ENCODE results near the gene NOC2L. TPM values are rescaled to one million over a fixed set of nuclear protein-coding genes. Genes with fewer than 3 reads are reported as not detected.

NOC2L gene
- total RNA-seq, 1 donor from 2014 or later = 95.5 TPM

DNA sequence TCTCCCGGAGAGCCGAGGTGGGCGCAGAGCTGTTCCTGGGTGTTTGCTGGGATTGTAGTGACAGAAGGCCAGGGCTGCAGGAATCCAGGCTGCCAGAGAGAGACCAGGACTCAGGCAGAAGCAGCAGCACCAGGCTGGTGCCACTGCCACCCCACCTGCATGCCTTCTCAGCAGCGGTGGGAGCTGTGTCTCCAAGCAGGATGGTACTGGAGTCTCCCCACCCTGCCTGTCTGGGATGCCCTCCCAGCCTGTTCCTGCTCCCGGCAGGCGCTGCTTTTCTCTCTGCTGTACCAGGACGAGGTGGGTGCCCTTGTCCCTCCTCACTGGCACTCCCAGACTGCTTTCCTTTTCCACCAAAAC lies 45.3 kb upstream of the NOC2L start:
- H3K9me3 Mint-ChIP-seq = no peaks in the 10 kb centered on the region
- intact Hi-C loops (cut with micrococcal nuclease) = no loop called here
- TF ChIP-seq, protein P1, sequence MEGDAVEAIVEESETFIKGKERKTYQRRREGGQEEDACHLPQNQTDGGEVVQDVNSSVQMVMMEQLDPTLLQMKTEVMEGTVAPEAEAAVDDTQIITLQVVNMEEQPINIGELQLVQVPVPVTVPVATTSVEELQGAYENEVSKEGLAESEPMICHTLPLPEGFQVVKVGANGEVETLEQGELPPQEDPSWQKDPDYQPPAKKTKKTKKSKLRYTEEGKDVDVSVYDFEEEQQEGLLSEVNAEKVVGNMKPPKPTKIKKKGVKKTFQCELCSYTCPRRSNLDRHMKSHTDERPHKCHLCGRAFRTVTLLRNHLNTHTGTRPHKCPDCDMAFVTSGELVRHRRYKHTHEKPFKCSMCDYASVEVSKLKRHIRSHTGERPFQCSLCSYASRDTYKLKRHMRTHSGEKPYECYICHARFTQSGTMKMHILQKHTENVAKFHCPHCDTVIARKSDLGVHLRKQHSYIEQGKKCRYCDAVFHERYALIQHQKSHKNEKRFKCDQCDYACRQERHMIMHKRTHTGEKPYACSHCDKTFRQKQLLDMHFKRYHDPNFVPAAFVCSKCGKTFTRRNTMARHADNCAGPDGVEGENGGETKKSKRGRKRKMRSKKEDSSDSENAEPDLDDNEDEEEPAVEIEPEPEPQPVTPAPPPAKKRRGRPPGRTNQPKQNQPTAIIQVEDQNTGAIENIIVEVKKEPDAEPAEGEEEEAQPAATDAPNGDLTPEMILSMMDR (IDR thresholded peaks at IDR 0.05) = no peak
- H3K27ac Mint-ChIP-seq = no peak overlapping the region
- H3K4me3 Mint-ChIP-seq = no peak overlapping the region
- POLR2A ChIA-PET = interaction anchor here (1.0 kb wide), 1 partner anchor 9 kb away, joined by 3 read pairs; no protein-coding TSS in a partner anchor
- peaks cover 23% of the 10 kb centered on the region for H3K4me1 Mint-ChIP-seq
- H3K36me3 Mint-ChIP-seq (ENCODE audit: low read depth) = no peaks in the 10 kb centered on the region
- ATAC-seq (ENCODE audit: low read depth) = no peak
- H3K27me3 Mint-ChIP-seq = peaks cover 41% of the 10 kb centered on the region
- no peak for DNase-seq
- CTCF ChIA-PET = no interaction called here

DNA sequence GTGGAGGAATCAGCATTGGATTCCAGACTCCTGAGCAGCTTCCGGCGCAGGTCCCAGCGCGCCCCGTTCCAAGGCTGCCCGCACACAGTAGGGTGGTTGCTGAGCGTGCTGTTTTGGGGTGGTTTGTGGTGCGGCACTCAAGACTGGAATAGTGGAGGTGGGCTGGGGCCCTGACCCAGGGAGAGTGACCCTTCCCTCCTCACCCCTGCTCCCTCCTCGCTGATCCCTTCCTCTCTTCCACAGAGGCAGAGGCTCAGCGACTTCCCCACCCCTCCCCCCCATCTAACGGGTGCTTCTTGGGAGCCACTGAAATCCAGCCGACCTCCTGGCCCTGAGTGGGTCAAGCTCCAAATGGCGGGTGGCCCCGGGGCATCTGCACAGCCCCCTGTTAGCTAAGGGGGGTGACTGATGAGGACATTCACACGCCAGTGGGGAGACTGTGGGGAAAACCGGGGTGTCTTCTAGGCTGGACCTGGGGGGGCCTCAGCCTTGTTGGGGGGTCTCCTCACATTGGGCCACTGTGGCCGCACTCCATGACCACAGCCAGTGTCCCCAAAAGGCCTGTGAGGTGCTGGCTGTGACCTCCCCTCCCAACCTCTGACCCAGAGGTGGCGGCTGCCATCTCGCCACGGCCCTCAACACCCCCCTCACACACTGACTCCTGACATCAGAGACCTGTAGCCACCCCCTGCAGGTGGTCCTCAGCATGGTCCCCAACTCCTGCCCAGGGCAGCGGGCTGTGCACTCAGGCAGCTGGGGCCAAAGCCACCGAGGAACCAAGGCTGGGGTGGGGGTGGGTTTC lies 44.8 kb upstream of the NOC2L start:
- no peak overlapping the region for H3K27ac Mint-ChIP-seq
- intact Hi-C loops (cut with micrococcal nuclease) = loop anchor here (2.0 kb wide), 1 partner anchor 15 kb away; no protein-coding TSS in a partner anchor
- ChIA-PET CTCF (no interaction called here), POLR2A (interaction anchor here (1.0 kb wide), 1 partner anchor 10 kb away, joined by 3 read pairs; no protein-coding TSS in a partner anchor)
- DNase-seq (no peak), ATAC-seq (ENCODE audit: low read depth) (no peak)
- H3K4me1 Mint-ChIP-seq = peaks cover 21% of the 10 kb centered on the region
- no peaks in the 10 kb centered on the region for H3K36me3 Mint-ChIP-seq (ENCODE audit: low read depth)
- H3K9me3 Mint-ChIP-seq = no peaks in the 10 kb centered on the region
- TF ChIP-seq, protein P1 (IDR thresholded peaks at IDR 0.05) = no peak
- H3K4me3 Mint-ChIP-seq = no peak overlapping the region
- H3K27me3 Mint-ChIP-seq = peaks cover 36% of the 10 kb centered on the region

DNA sequence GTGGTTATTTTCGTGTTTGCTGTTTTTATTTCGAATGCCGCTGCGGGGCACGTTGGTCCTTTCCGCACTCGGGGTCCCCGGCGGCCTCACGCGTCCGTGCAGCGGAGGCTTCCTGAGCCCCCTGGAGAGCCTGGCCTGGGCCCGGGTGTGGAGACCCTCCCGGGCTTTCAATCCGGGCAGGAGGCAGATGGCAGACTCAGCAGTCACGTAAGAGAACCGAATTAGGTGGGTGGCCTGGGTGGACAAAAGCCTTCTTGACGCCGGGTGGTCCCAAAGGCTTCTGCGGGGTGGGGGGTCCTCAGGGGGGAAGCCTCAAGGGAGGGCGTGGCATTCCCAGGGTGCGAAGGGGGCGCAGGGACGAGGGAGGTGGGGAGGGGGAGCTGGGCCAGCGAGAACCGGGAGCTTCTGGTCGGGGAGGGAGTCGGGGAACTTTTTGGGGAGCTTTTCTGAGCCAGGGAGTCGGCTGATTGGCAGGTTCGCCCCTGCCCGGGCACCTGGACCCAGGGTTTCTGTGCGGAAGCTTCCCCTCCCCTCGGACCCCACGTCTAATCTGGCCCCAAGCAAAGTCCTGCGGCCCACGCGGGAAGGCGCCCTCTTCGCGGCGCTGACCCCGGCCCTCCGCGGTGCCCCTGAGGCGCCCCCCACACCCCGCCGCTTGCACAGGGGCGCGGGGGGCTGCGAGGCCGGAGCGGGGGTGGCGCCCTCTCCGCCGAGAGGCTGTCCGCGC lies 42.2 kb upstream of the NOC2L start:
- DNase-seq = no peak
- no peak overlapping the region for H3K27ac Mint-ChIP-seq

DNA sequence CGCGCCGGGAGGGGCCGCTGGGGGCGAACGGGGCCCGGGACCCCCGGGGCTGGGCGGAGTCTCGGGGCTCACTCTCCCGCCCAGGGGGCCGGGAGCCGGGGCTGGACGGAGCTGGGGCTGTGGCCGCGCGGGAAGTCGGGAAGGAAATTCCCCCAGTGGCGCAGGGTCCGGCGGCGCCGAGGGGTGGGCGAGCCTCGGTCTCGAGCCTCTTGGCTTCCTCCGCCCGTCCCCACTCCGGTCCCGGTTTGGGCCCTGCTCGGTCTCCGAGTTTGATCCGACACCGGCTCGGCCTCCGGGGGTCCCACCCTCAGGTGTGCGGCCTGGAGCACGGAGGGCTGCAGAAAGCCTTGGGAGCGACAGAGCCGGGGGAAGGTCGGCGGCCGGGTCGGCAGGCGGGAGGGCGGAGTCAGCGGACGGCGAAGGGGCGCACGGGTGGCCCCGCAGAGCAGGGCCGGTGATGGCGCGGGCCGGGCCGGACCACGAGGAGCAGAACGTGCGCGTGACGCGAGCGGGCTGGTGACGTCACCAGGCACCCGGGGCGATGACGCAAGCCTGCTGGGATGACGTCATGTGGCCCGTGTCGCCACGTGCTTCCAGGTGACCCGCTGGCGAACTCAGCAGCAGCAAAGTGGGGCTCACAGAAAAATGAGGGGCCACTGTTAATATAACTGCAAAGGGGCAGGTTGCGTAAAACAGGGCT lies 41.5 kb upstream of the NOC2L start:
- no peak overlapping the region for H3K27ac Mint-ChIP-seq

More for the DNA sequence above, 42.2 kb upstream of the NOC2L start:
- Mint-ChIP-seq H3K4me3 (peak overlapping the region; percentile 75), H3K27me3 (peaks cover 28% of the 10 kb centered on the region), H3K36me3 (ENCODE audit: low read depth) (no peaks in the 10 kb centered on the region), H3K4me1 (peaks cover 21% of the 10 kb centered on the region), H3K9me3 (no peaks in the 10 kb centered on the region)
- TF ChIP-seq, protein P1 (IDR thresholded peaks at IDR 0.05) = no peak
- intact Hi-C loops (cut with micrococcal nuclease) = loop anchor here (1.0 kb wide), 1 partner anchor 17 kb away; no protein-coding TSS in a partner anchor
- ATAC-seq (ENCODE audit: low read depth) = no peak
- POLR2A ChIA-PET = interaction anchor here (2.2 kb wide), 1 partner anchor 12 kb away, joined by 10 read pairs; the partner anchor contains the start of gene ISG15
- CTCF ChIA-PET = interaction anchor here (0.7 to 2.2 kb wide), 4 partner anchors 13 to 568 kb away, joined by 3 to 14 read pairs (median 6); partner anchors contain the start of genes ISG15 and PERM1

More for the DNA sequence above, 41.5 kb upstream of the NOC2L start:
- peak; percentile 25 for ATAC-seq (ENCODE audit: low read depth)
- POLR2A ChIA-PET = interaction anchor here (2.2 kb wide), 1 partner anchor 13 kb away, joined by 10 read pairs; the partner anchor contains the start of gene ISG15
- Mint-ChIP-seq H3K27me3 (peaks cover 29% of the 10 kb centered on the region), H3K9me3 (no peaks in the 10 kb centered on the region), H3K36me3 (ENCODE audit: low read depth) (no peaks in the 10 kb centered on the region), H3K4me1 (peaks cover 24% of the 10 kb centered on the region), H3K4me3 (peak overlapping the region; percentile 75)
- intact Hi-C loops (cut with micrococcal nuclease) = loop anchor here (1.0 kb wide), 1 partner anchor 16 kb away; no protein-coding TSS in a partner anchor
- CTCF ChIA-PET = interaction anchor here (1.6 to 2.1 kb wide), 2 partner anchors 18 to 63 kb away, joined by 4 to 8 read pairs; partner anchors contain the start of gene PERM1
- TF ChIP-seq, protein P1 (IDR thresholded peaks at IDR 0.05) = no peak
- peak; percentile 66 for DNase-seq

All from activated B cell treated with CpG ODN at 0.5 μM for 24 hours (primary cell).